ENCODE measurements around the gene SLIT3.

- TF ChIP-seq, protein P1, sequence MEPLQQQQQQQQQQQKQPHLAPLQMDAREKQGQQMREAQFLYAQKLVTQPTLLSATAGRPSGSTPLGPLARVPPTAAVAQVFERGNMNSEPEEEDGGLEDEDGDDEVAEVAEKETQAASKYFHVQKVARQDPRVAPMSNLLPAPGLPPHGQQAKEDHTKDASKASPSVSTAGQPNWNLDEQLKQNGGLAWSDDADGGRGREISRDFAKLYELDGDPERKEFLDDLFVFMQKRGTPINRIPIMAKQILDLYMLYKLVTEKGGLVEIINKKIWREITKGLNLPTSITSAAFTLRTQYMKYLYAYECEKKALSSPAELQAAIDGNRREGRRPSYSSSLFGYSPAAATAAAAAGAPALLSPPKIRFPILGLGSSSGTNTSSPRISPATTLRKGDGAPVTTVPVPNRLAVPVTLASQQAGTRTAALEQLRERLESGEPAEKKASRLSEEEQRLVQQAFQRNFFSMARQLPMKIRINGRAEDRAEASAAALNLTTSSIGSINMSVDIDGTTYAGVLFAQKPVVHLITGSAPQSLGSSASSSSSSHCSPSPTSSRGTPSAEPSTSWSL (CRISPR knock-in tag; IDR thresholded peaks at IDR 0.05; ENCODE audit: borderline replicate concordance): no peak
- TF ChIP-seq FOXA1 (IDR thresholded peaks at IDR 0.05; ENCODE audit: borderline replicate concordance) (no peak), MYC (IDR thresholded peaks at IDR 0.05; ENCODE audit: low read depth, low read length) (no peak), MYC (CRISPR knock-in tag; IDR thresholded peaks at IDR 0.05; ENCODE audit: borderline replicate concordance, low read depth) (no peak), HMGN3 (IDR thresholded peaks at IDR 0.05; ENCODE audit: borderline replicate concordance, extremely low read depth, insufficient read length, low read depth, low read length) (no peak), PHF21A (IDR thresholded peaks at IDR 0.05; ENCODE audit: borderline replicate concordance, low read depth) (no peak), POLR2A (conservative IDR thresholded peaks at IDR 0.05) (no peak), MEIS2 (IDR thresholded peaks at IDR 0.05; ENCODE audit: partially characterized antibody) (no peak), ILF3 (IDR thresholded peaks at IDR 0.05; ENCODE audit: borderline replicate concordance) (no peak), THRAP3 (IDR thresholded peaks at IDR 0.05; ENCODE audit: borderline replicate concordance) (no peak)
Measured at GRCh38 chr5:169051351-169051750, 249.6 kb downstream of the SLIT3 start.
